GM12892 (cell line): ENCODE data around the gene CCDC177. TPM values are rescaled to one million over a fixed set of nuclear protein-coding genes. Genes with fewer than 3 reads are reported as not detected.

ENCODE experiments used
- DNase-seq: peaks from one replicate; pipeline ENCODE4 v3.0.0; 2011; ENCODE audit not compliant: insufficient read length
- FAIRE-seq: peaks from 2 replicates; lab custom pipeline; 2011; peaks lifted over from hg19 to GRCh38; lab: Jason Lieb, UNC
- POLR2A ChIP-seq: IDR thresholded peaks from 2 replicates; pipeline ENCODE4 v1.6.1; 2011; ENCODE audit warnings: low read depth, low read length, control low read depth
- POLR2AphosphoS5 ChIP-seq: IDR thresholded peaks from 2 replicates; pipeline ENCODE4 v1.6.1; 2011; ENCODE audit warnings: low read depth, low read length, control low read depth
- TAF1 ChIP-seq: IDR thresholded peaks from 2 replicates; pipeline ENCODE4 v1.6.1; 2011; ENCODE audit warnings: low read depth, mild to moderate bottlenecking, control low read depth, low read length, borderline replicate concordance
- polyA plus RNA-seq: library from polyadenylated mRNA; unstranded; fragments of >200 nt; gene quantifications from one replicate; pipeline ENCODE4 v1.2.1, GENCODE V29; 2012; ENCODE audit warnings: missing spikeins, inconsistent platforms; ENCODE audit not compliant: missing spikeins

Gene CCDC177
- not detected for polyA plus RNA-seq

GRCh38 chr14:69574263-69574953 lies at the start of gene CCDC177:
TSS of gene CCDC177 (minus strand) at chr14:69574871. CDS start at chr14:69573622, 1,249 bp downstream.
- DNase-seq = peak; percentile 71
- FAIRE-seq = peak; percentile 33
- TF ChIP-seq POLR2AphosphoS5 (no peak), POLR2A (no peak), TAF1 (no peak)

- no peak for TF ChIP-seq POLR2AphosphoS5
- TF ChIP-seq TAF1 = no peak
- TF ChIP-seq POLR2A = no peak
- FAIRE-seq = peak; percentile 53
Measured at GRCh38 chr14:69624136-69624535, 49.5 kb upstream of the CCDC177 start.

GRCh38 chr14:69620981-69621380 lies 46.3 kb upstream of the CCDC177 start:
- TF ChIP-seq POLR2AphosphoS5 (no peak), POLR2A (no peak), TAF1 (no peak)
- FAIRE-seq (no peak), DNase-seq (no peak)

More at GRCh38 chr14:69624136-69624535, 49.5 kb upstream of the CCDC177 start:
- no peak for DNase-seq

GRCh38 chr14:69620211-69620611 lies 45.5 kb upstream of the CCDC177 start:
- DNase-seq (no peak), FAIRE-seq (peak; percentile 82)
- no peak for TF ChIP-seq TAF1
- TF ChIP-seq POLR2A = no peak
- no peak for TF ChIP-seq POLR2AphosphoS5

- FAIRE-seq (no peak), DNase-seq (no peak)
- TF ChIP-seq POLR2A (no peak), POLR2AphosphoS5 (no peak), TAF1 (no peak)
Measured at GRCh38 chr14:69619012-69619411, 44.3 kb upstream of the CCDC177 start.

- TF ChIP-seq POLR2AphosphoS5 (no peak), TAF1 (no peak), POLR2A (no peak)
- no peak for DNase-seq
- FAIRE-seq = peak; percentile 74
Measured at GRCh38 chr14:69617796-69618195, 43.1 kb upstream of the CCDC177 start.

GRCh38 chr14:69616408-69616773 lies 41.7 kb upstream of the CCDC177 start:
- DNase-seq (no peak), FAIRE-seq (no peak)
- TF ChIP-seq POLR2A = no peak
- no peak for TF ChIP-seq TAF1

- FAIRE-seq = peak; percentile 93
- DNase-seq = no peak
- peak; percentile 62; the same call in 1 of the 2 replicates for TF ChIP-seq POLR2A
- TF ChIP-seq TAF1 = no peak
- peak; percentile 65 for TF ChIP-seq POLR2AphosphoS5
Measured at GRCh38 chr14:69615496-69616407, 41.1 kb upstream of the CCDC177 start.

- no peak for TF ChIP-seq POLR2AphosphoS5
- TF ChIP-seq POLR2A = no peak
- TF ChIP-seq TAF1 = no peak
- DNase-seq (no peak), FAIRE-seq (no peak)
Measured at GRCh38 chr14:69615121-69615495, 40.4 kb upstream of the CCDC177 start.

- DNase-seq = no peak
- TF ChIP-seq TAF1 (no peak), POLR2AphosphoS5 (no peak), POLR2A (0 out of 2 replicates have a peak, but pooled peaks have one; percentile 7)
- FAIRE-seq = peak; percentile 69
Measured at GRCh38 chr14:69614592-69614991, 39.9 kb upstream of the CCDC177 start.

- FAIRE-seq (peak; percentile 36), DNase-seq (no peak)
- TF ChIP-seq POLR2A = no peak
- no peak for TF ChIP-seq TAF1
- no peak for TF ChIP-seq POLR2AphosphoS5
Measured at GRCh38 chr14:69613312-69614073, 38.8 kb upstream of the CCDC177 start.

GRCh38 chr14:69612783-69613130 lies 38.1 kb upstream of the CCDC177 start:
- DNase-seq (no peak), FAIRE-seq (no peak)
- TF ChIP-seq POLR2AphosphoS5 (no peak), POLR2A (no peak), TAF1 (no peak)
